HT-29 (cell line): Measurements from ENCODE around the gene MPL. TPM values are rescaled to one million over a fixed set of nuclear protein-coding genes. Genes with fewer than 3 reads are reported as not detected.
A peak's percentile ranks its signal among the peaks of the same experiment; 100 is the strongest.
"Not testable (repeated sequence)": the region's sequence is repeated elsewhere in the genome, so short reads cannot be mapped to it uniquely, and the experiment has no call there.

ENCODE experiments used
- DNase-seq: peaks from one replicate; pipeline ENCODE4 v3.0.0-alpha.2; 2015; ENCODE audit warnings: low spot score
- total RNA-seq: library from RNA; depleted of rRNA; stranded (reverse); fragments of >200 nt; shearing (Covaris generic); gene quantifications from 2 replicates; pipeline ENCODE4 v1.2.3, GENCODE V29; 2014

Gene MPL
- total RNA-seq, 1 experiment from 2014 or later: 0.79 TPM

DNA sequence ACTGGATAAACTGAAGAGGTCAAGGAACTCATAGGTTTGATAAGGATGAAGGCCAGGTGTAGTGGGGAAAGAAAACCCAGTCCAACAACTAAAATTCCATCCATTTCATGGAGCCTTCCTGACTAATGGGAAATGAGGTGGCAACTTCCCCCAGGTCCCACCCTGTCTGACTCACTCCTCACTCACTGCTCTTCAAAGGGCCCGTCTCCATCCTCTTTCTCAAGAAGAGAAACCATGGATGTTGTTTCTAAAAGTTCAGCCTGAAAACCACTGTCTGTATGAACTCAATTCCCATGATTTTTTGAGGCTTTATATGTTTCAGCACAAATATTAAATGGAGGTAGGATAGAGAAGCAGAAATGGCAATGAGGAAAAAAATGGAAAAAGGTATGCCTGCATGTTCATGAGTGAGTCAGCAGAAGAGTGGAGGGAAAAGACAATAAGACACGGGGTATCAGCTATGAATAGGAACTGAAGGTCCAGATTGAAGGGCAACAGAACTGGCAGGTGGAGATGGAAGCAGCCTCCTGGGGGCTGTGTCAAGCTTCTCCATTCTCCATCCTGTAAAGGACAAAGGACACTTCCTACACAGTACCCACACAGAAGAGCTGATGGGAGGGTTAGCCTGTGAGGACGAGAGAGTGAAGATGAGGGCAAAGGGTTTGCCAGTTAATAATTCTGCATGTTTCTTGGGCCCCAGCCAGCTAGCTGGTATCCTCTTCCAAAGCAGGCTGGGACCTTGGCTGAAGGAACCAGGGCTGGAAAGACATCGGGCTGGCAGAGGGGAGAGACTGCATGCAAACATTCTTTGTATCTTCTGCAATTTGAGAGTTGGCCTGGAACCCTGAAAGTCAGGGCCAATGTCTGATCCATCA, 35.7 kb downstream of the MPL start:
- DNase-seq: peak; percentile 86

- DNase-seq: no peak
Measured at GRCh38 chr1:43376723-43377235, 39.2 kb downstream of the MPL start.

DNA sequence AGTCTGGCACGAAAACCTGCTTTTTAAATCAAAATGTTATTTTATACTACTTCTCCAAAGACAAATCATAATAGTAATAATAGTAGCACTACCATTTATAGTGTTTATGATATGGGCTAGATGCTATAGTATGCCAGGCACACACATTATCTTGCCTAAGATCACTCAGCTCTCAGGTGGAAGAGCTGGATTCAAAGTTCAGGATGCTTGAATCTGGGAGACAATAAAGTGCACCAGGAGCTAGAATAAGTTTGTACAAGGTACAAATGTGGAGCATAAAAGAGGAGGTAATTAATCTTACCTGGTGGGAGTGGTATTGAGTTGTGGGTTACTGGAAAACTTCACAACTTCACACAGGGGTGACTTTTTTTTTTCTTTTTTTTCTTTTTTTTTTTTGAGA, 40.2 kb downstream of the MPL start:
- DNase-seq: no peak

GRCh38 chr1:43379476-43379875, 41.9 kb downstream of the MPL start:
- DNase-seq: no peak

GRCh38 chr1:43381612-43382011, 44.0 kb downstream of the MPL start:
- no peak for DNase-seq

DNA sequence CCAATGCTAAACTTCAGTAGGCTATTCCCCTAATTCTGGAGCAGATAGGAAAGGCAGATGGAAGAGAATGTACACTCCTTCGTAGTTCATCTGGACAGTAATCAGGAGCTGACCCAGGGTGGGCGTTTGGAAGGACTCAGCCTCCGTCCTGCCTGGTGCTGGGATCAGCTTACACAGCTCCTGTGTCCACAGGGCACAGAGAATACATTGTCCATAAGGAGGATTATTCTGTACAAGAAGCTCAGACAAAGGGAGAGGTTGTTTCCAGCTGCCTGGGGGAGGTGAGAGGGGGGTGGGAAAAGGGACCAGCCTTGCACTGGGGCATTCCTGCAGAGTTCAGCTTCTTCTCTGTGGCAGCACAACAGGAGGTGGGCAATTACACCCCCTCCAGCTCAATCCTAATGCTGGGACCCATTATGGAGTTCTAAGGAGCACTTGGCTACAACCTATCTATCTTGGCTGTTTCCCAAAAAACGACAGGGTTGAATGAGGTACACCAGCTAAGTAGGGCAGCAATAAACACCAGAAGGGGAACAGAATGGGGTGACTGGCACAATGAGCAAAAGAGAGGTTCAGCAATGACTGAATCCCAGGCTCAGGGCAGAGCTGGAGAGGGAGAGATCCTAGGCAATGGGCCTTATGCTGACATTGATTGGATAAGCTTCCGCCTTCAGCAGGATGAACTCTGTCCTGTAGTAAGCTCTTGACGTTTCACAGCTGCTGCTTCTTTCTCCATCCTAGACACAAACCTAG, 44.6 kb downstream of the MPL start:
- DNase-seq: no peak

DNA sequence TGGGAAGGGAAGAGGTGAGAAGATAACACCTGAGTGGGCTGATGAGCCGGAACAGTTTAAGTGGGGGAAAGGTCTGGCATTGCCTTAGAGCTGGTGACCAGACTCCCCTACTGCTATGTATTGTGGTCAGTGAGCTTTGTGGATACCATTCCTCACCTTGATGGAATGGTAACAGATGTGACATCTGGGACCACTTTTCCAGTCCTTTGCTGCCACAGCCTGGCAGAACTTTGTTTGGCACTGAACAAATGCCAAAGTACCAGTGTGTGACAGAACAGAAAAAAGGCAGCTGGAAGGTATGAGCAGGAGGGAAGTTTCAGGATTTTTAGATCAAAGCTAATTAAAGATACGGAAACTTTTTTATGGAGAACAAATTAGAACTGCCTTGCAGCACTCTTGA, 45.8 kb downstream of the MPL start:
- DNase-seq: peak; percentile 56

- no peak for DNase-seq
Measured at GRCh38 chr1:43386676-43387075, 49.1 kb downstream of the MPL start.

GRCh38 chr1:43387976-43388599, 50.5 kb downstream of the MPL start:
- no peak for DNase-seq

DNA sequence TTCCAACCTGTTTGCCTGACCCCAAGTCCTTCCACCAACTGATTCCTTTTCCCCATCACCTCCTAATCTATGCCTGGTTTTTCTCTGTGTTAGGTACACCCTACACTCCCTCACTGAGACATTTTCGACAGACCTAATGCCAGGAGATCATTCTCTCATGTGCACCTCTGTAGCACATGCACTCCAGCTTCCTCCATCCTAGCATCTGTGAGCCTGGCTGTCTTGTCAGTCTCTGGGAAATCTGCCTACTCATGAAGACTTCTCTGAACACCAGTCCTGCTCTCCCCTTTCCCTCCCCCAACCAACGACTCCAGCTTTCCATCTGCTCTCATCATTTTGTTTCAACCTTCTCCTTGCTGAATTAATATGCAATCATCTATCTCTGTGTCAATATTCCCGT, 51.0 kb downstream of the MPL start:
- no peak for DNase-seq

DNA sequence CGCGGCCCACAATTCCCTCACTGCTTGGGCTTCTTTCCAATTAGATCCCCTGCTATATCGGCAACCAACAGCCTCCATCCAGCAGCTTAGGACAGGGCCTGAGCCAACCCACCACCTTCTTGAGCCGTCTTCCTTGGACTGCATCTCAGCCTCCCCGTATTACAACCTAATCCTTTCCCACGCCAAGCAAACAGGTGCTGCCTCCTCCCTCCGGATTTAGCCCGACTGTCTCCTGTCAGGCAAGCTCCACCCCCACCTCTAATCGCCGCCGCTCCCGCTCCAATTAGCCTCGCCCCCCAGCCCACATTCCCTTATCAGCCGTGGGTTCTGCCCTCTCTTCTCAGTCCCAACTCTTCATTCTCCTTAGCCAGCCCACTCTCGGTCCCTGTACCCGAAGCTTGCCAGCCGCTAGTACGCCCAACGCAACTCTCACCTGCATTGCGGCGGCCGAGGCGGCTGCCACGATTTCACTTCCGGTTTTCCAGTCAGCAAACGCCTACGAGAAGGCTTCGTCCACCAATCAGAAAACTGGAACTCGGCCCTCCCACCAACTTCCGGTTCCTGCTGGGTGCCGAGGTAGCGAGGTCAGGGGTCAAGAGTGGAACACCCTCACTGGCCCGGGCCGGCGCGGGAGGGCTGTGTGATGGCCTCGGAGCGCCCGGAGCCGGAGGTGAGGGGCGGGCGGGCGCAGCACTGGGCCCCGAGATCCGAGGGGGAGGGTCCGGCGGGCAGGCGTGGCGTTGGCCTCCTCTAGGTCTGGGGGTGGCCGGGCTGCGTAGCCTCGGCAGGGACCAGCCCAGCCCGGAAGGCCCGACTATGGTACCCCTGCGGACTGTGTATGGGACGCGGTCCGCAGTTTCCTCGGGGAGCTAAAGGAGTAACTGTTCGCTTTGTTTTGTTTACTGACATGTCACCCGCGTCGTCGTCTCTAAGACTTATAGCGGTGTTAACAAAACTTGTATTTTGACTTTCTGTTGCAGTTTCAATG, 52.0 kb downstream of the MPL start, which contains the start of the genes MED8 and SZT2:
MED8 (minus strand) TSS at position 475 of the 988 bp plus-strand sequence; CDS start at position 439, 36 bp downstream.
SZT2 (plus strand) TSS at position 574 of the 988 bp plus-strand sequence; CDS start at position 644, 70 bp downstream.
- DNase-seq: peak; percentile 98

DNA sequence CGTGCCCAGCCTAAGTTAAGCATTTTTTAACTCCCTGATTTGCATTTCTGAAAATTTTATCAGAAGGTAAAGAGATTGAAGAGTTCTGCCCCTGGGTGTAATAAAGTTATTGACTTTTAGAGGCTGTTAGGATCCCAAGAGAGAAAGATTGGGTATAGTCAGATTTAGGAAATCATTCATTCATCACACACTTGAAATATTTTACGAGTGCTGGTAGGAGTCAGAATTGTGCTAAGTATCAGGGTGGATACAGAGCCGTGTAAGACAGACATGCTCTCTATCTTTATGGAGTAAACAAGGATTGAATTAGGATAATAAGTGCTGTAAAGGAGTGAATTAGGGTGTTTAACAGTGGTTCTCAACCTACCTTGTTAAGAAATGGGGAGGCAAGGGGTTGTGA, 55.1 kb downstream of the MPL start:
- no peak for DNase-seq

DNA sequence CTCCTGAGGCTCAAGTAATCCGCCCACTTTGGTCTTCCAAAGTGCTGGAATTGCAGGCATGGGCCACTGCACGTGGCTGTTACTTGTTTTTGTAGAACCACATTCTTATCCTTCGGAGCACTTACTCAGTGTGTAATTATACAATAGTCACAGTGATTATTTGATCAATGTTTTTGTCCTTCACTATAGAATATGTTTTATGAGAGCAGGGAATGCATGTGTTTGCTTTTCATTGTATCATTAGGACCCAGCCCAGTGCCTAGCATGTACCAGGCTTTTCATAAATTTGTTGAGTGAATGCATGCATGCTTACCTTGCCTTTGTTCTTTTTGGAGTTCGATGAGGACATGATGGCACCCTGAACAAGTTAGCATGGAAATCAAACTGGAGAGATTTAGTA, 57.9 kb downstream of the MPL start:
- no peak for DNase-seq

DNA sequence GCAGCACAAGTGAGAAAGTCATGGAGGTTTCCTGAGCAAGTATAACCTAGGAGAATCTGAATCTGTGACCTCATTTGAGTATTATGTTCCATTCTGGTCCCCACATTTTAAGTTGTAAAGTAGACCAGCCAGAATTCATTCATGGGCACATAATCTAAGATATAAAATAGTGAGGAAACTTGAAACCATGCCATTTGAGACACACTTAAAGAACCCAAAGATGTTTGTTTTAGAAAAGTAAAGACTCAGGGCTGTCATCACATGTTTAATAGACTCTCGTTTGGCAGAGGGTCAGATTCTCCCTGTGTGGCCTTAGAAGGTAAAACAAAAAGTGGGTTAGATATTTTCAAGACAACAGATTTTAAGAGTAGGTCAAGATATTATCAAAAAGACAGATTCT, 58.4 kb downstream of the MPL start:
- DNase-seq: no peak

GRCh38 chr1:43398227-43398626, 60.6 kb downstream of the MPL start:
- no peak for DNase-seq

GRCh38 chr1:43400441-43400840, 62.8 kb downstream of the MPL start:
- not testable (repeated sequence) for DNase-seq

- DNase-seq: no peak
Measured at GRCh38 chr1:43402089-43402865, 64.7 kb downstream of the MPL start.
